Measurements from ENCODE around the gene GNB1.
"Not testable (repeated sequence)": the region's sequence is repeated elsewhere in the genome, so short reads cannot be mapped to it uniquely, and the experiment has no call there.

GNB1 gene
- long read RNA-seq, donor 1, transcript GNB1-209 (11 exons, 3,145 nt): minor isoform, 8 of 79 reads
- long read RNA-seq, donor 1, transcript GNB1-201 (12 exons, 3,132 nt): major isoform, 47 of 79 reads
- long read RNA-seq, donor 1, partial matches to known transcripts: 16 of 79 reads
- long read RNA-seq, donor 1, other reads (novel, unspliced or antisense): 5 of 79 reads
- long read RNA-seq, donor 2, transcript GNB1-201 (12 exons, 3,132 nt): major isoform, 32 of 43 reads
- long read RNA-seq, donor 2, partial matches to known transcripts: 10 of 43 reads
- long read RNA-seq, donor 2, other reads (novel, unspliced or antisense): 0 of 43 reads
- long read RNA-seq, donor 3, transcript GNB1-201 (12 exons, 3,132 nt): major isoform, 19 of 42 reads
- long read RNA-seq, donor 3, transcript GNB1-209 (11 exons, 3,145 nt): minor isoform, 8 of 42 reads
- long read RNA-seq, donor 3, partial matches to known transcripts: 15 of 42 reads
- long read RNA-seq, donor 3, other reads (novel, unspliced or antisense): 0 of 42 reads
- long read RNA-seq, donor 4, transcript GNB1-201 (12 exons, 3,132 nt): major isoform, 40 of 87 reads
- long read RNA-seq, donor 4, transcript GNB1-209 (11 exons, 3,145 nt): minor isoform, 11 of 87 reads
- long read RNA-seq, donor 4, partial matches to known transcripts: 32 of 87 reads
- long read RNA-seq, donor 4, other reads (novel, unspliced or antisense): 0 of 87 reads
- long read RNA-seq, donor 5, transcript GNB1-201 (12 exons, 3,132 nt): major isoform, 36 of 72 reads
- long read RNA-seq, donor 5, transcript GNB1-209 (11 exons, 3,145 nt): minor isoform, 5 of 72 reads
- long read RNA-seq, donor 5, partial matches to known transcripts: 28 of 72 reads
- long read RNA-seq, donor 5, other reads (novel, unspliced or antisense): 0 of 72 reads
- long read RNA-seq, donor 6, transcript GNB1-201 (12 exons, 3,132 nt): major isoform, 44 of 70 reads
- long read RNA-seq, donor 6, transcript GNB1-209 (11 exons, 3,145 nt): minor isoform, 9 of 70 reads
- long read RNA-seq, donor 6, partial matches to known transcripts: 16 of 70 reads
- long read RNA-seq, donor 6, other reads (novel, unspliced or antisense): 0 of 70 reads
- long read RNA-seq, donor 7, transcript GNB1-201 (12 exons, 3,132 nt): major isoform, 51 of 257 reads
- long read RNA-seq, donor 7, transcript GNB1-209 (11 exons, 3,145 nt): minor isoform, 15 of 257 reads
- long read RNA-seq, donor 7, partial matches to known transcripts: 189 of 257 reads
- long read RNA-seq, donor 7, other reads (novel, unspliced or antisense): 0 of 257 reads
- long read RNA-seq, donor 8, transcript GNB1-201 (12 exons, 3,132 nt): major isoform, 46 of 131 reads
- long read RNA-seq, donor 8, transcript GNB1-209 (11 exons, 3,145 nt): minor isoform, 6 of 131 reads
- long read RNA-seq, donor 8, partial matches to known transcripts: 79 of 131 reads
- long read RNA-seq, donor 8, other reads (novel, unspliced or antisense): 0 of 131 reads

DNA sequence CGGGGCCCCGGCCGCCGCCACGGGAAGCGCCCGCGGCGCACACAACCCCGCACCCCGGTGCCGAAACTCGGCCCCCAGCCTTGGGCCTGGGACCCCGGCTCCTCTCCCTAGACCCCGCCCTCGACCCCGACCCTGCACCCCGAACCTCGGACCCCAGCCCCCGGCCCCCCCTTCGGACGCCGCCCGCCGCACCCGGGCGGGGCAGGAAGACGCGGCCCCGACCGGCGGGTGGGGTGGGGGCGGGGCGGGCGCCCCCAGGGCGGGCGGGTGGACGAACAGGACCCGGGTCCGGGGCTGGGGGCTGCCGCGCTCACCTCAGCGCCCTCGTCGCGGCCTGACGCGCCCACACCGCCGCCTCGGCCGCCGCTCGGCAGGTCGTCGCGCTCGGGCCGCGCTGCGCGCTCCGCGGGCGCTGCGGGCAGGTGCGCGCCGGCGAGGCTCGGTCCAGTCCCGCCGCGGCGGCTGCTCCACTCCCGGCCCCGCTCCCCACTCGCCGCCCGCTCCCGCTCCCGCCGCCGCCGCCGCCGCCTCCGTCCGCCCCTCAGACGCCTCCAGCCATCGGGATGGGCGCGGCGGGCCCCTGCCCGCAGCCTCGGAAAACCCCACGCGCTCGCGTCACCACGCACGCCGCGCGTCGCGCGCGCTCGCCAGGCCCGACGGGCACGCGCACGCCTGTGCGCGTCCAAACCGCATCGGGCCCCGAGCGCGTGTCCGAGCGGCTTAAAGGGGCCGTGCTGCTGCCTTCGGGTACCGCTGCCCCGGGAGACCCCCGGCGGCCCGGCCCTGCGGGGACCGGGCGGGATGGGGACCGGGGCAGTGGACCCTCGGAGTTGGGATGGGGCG, at the start of gene GNB1:
Gene GNB1 (minus strand): TSS at position 582 of the 843 bp plus-strand sequence. CDS start 65,634 bp downstream, outside the sequence.
- peak; percentile 88 for DNase-seq

DNA sequence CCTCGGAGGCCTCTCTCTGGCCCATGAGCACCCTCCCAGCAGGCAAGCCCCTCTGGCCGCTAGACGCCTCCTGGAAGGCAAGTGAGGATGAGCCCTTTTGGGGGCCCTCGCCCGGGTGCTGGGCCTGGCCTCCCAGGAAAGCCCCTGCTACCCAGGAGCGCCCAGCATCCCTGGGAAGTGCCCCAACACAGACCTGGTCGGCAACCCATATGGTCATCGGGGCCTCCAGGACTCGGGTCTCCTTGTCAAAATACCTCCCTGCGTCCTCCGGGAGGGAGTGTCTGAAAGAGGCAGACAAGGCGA, 49.2 kb upstream of the GNB1 start:
- no peak for DNase-seq

GRCh38 chr1:1939296-1940122, 48.6 kb upstream of the GNB1 start:
- no peak for DNase-seq

DNA sequence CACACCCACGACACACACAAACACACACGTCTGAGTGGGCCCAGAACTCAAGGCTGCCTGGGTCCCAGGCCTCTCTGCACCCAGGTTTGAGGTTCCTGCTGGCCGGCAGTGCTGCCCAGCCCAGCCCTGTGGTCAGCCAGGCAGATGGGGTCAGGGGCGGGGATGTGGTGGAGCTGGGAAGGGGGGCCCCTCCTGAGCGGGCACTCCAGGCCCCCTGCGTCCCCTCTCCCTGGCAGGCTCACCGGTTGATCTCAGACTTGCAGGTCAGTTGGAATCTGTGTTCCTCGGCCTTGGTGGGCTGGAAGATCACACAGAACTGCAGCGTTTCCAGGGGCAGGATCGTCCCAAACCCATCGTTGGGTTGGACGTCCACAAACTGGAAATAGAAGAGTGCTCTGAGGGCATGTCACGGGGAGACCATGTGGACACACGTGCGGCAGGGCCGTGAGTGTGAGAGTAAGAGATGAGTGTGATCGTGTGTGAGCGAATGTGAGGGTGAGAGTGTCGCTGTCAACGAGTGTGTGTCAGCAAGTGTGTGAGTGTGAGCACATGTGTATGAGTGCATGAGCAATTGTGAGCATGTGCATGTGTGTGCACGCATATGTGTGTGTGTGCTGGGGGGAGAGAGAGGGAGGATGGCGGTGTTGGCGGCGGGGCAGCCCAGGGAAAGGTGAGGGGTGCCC, 47.9 kb upstream of the GNB1 start:
- no peak for DNase-seq

GRCh38 chr1:1938276-1938573, 47.3 kb upstream of the GNB1 start:
- DNase-seq: no peak

DNA sequence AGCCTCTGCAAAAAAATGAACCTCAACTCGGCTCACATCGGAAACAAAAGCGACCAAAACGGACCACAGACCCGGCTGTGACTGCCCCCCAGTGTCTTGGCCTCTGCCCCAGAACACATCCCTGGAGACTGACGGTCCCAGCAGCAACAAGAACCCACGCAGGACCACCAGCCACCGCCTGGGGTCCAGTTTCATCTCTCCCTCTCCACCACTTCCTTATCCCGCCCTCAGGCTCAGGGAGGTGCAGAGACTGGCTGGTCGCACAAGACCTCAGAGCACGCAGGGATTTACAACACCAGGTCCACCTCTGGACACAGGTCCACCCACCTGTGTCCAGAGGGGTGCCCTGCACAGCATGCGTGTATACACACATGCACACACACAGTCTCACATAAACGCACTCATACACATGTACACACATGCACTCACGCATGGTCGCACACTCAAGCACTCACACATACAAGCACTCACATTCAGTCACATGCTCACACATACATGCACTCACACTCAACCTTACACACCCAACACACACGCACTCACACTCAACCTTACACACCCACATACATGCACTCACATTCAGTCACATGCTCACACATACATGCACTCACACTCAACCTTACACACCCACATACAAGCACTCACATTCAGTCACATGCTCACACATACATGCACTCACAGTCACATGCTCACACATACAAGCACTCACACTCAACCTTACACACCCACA, 46.8 kb upstream of the GNB1 start:
- no peak for DNase-seq

DNA sequence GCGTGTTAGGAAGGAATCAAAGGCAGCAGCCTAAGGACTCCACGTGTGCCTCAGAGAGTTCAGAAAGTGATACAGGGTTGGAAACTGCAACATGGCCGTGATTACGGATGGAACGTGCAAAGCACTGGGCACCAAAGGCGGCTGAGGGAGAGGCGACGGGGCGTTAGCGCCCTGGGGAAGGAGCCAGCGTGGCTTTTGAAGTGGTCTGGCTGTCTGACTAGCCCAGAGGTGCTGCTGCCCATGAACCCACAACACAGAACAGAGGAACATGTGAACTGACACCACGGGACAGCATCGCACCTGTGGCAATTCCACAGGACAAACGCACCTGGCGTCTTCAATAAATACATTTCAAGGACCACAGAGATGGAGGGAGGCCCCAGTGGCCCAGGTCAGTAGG, 46.2 kb upstream of the GNB1 start:
- DNase-seq: no peak

GRCh38 chr1:1934848-1935247, 44.0 kb upstream of the GNB1 start:
- DNase-seq: not testable (repeated sequence)

DNA sequence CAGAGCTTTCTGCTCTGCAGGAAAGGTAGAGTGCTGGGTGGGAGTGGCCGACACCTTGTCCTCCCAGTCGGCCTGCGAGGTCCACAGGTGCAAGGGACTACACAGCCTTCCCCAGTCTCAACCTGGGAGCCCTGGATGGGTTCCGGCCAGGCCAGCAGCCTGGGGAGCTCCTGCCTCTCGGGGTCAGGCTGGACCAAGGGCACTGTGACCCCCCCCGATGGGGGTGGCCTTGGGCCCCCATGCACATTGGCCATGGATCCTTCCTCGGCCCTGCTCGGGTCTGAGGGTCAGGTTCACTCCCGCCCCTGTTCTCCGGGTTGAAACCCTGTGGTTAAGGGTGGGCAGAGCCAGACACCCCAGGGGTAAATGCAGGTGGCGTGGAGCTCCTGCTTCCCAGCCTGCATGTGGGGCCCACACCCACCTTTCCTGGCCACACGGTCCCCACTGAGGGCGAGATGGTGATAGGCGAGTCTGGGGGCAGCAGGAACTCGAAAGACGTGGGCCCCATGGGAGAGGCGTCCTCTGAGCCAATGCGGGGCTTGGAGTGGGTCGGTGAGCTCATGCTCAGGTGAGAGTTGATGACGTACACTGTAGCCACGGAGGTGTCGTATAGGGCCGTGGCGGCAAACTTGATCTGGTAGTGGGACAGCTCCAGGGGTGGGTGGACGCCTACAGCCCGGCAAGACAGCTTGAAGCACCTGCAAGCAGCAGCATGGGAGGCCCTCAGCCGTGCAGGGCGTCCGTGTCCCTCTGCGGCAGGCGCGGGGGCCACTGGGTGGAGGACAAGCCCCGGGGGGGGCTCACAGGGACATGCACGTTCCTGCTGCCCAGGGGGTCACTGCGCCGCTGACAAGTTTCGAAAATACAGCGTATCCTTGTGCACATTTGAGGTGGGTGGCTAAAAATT, 39.0 kb upstream of the GNB1 start:
- no peak for DNase-seq

GRCh38 chr1:1929102-1929638, 38.3 kb upstream of the GNB1 start:
- no peak for DNase-seq

- no peak for DNase-seq
These were observed 37.6 kb upstream of the GNB1 start for GRCh38 chr1:1928231-1929101.

DNA sequence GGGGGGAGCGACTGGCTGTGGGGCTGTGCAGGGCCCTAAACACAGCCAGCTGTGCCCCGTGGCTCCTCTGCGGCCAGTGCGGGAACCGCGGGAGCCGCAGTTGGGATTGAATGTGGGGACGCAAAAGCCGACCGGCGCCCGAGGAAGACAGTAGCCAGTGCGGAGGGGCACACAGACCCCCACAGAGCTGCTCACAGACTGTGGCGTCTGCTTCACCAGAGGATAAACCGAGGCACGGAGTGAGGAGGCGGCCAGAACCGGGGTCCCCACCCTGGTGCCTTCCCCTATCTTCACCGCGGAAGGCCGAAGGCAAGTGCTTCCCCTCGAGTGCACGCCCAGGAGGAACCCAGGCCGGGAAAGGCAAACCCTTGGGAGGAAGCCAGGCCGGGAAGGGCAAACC, 36.9 kb upstream of the GNB1 start:
- DNase-seq: no peak

DNA sequence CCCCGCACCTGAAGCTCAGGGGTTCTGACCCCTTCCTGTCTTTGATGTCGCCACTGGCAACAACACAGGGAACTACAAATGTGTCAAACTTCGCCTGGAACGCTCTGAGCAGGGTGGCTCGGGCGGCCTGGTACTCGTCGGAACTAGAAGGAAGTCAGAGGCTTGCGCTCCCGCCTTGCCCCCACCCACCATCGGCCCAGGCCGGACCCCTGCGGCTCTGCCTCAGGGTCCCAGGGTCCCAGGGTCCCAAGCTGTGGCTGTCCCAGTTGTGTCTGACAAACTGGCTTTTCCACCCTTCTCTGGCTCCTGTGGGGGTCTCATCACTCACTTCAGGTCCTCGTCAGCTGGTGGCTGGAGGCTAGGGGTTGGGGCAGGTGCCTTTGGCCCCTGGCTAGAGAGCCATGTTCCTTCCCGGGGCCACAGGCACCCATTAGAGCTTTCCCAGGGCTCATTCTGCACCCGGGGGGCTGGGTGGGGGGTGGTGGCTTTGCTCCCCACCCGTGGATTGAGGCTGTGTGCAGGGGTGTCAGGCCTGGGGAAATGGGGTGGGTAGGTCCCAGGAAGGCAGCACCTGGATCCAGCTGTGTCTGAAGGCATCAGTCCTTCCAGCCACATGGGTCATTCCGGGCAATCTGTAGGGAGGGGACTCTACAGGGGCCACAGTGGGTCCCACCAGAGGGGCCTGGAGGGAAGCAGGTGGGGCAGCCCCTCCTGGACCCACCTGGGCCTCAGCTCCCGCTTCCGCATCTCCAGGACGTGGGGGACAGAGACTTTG, 36.2 kb upstream of the GNB1 start:
- DNase-seq: no peak

GRCh38 chr1:1926346-1926811, 35.5 kb upstream of the GNB1 start:
- DNase-seq: no peak

- no peak for DNase-seq
These were observed 34.8 kb upstream of the GNB1 start for GRCh38 chr1:1925437-1926345.

Data from right kidney (tissue), 9 donors.